Amniotic stem cell (primary cell): ENCODE results near the gene CFAP161.

Experiments
- DNase-seq: peaks from one replicate; lab custom pipeline; 2025; lab: John Stamatoyannopoulos, UW

Gene CFAP161

DNA sequence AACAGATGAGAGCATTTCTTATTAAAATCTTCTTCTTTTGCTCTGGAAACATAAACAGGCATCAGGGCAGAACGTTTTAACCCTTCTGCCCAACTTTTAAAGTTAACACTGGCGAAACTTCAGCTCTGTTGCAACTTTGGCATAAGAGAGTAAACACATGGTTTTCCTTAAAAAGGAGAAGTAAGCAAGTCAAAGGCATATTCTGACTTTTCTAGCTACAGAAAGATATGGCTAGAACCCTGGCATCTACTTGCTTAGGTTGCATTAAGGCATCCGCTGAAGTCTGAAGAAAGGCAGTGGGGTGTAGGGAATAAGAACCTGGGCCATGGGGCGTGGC, 49.3 kb downstream of the CFAP161 start:
- DNase-seq: no peak

DNA sequence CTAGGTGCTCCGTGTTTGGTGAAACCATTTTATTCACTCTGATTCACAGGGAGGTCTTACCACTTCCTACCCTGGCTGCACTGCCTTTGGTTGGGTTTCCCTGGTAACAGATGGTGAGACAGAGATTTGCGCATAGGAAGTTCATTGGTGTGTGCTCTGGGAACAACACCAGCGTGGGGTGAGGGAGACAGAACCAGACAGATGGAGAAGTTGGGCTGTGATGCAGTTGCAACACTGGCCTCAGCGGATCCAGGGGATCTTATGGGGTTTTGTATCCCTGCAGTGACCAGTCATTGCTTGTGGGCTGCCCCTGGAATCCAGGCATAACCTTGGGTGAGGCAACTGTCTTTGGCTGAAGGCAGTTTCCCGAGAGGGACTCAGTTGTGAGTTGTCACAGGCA, 50.1 kb downstream of the CFAP161 start:
- DNase-seq: no peak

DNA sequence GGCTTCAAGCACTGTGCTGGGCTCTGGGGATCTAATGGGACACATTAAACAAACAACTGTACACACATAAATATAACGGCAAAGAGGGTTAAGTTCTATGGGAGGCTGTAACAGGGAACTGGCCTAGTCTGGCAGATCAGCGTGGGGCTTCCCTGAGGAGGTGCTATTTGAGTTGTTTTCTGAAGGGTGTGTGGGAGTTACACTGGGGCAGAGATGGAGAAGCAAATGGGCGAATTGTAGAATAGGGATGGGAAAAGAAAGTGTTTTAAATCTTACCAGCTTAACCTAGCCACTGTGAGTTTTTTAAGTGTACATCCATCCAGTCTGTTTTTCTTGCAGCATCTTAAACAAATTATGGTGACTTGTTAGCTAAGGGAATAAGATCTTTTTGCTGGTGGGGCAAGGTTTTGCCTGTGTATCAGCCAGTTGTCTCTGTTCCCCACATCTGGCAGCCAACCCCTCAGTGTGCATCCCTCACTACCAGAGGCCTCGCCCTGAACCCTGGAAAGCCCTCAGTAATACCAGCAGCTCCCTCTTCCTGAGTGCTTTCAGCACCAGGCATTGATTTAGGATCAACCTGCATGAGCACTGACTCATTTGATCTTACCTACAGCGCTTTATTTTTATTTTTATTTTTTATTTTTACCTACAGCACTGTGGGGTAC, 51.7 kb downstream of the CFAP161 start:
- DNase-seq: no peak

DNA sequence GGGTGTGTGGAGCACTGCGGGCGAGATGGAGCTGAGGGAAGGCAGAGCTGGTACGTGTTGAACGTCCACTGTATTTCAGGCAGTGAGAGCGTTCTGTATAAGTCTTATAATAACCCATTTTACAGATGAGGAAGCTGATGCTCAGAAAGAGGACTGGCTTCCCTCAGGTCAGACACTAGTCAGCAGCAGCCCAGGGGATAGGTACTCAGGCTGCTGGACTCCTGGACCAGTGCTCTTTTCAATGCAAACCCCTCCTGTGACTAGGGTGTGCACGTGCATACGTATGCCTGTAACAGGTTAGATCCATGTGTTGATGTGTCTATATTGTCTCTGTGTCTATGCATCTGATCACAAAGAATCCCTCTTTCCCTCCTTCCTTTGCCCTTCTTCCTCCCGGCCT, 54.3 kb downstream of the CFAP161 start:
- no peak for DNase-seq

DNA sequence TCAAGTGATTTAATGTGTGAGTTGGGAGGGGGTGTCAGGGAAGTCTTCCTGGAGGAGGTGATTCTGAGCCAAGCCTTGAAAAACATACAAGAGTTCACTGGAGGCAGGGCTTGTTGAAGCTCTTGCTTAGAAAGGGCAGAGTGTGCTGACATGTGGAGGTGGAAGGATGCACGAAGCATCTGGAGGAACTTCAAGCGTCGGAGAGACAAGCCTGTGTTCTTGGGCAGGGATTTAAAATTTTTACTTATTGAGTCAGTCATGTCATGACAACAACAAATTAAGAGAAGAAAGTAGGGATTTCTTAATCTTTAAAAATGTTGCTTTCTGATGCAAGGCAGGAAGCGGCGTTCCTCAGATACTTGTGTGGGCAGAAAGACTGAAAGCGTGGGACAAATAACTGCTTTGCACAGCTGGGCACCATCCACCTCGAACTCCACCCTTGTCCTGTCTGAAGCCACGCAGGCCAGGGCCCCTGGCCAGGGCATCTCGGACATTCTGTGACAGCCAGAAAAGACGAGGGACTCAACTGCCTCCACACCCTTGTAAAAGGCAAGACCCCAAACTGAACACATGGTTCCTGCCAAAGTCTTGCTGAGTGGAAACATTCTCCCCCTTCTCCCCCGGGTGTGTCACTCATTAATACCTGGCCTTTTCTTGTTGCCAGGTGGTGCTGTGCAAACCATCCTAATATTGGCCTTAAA, 55.7 kb downstream of the CFAP161 start:
- DNase-seq: peak; percentile 77

DNA sequence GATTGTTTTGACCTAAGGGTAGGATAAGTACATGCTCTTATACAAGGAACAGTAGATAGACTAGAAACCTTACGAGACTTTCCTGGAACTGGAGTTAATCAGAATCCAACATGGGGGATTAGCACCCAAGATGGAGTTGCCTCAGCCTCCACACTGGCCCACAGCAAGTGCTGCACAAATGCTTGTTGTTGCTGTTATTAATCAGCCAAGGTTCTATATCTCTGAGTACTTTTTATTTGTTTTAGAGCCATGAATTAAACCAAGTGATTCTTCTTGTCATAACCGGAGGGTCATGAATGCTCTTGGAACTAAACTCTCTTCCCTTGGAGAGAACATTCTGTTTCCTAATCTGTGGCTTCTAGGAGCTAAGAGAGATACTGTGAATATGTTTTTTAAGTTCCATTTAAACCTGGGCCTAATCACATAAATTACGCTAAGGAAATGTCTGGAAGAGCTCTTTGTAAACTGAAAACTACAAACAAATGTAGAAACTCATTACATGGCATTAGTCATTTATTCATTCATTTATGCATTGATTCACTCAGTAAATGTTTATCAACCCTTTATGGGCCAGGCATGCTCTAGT, 56.9 kb downstream of the CFAP161 start:
- DNase-seq: no peak

DNA sequence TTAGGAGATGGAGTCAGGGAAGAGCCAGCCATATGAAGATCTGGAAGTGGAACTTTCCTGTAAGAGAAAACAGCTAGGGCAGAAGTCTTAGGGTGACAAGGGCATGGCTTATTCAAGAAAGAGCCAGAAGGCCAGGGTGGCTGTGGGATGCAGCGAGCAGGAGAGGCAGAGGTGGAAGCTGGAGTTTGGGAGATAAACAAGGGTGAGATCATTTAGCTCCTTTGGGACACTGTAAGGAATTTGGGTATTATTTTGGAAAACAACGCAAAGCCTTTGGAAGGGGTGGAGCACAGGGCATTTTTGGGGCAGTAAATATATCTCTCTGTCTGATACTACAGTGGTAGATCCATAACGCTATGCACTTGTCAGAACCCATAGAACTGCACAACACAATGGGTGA, 57.6 kb downstream of the CFAP161 start:
- DNase-seq: no peak

DNA sequence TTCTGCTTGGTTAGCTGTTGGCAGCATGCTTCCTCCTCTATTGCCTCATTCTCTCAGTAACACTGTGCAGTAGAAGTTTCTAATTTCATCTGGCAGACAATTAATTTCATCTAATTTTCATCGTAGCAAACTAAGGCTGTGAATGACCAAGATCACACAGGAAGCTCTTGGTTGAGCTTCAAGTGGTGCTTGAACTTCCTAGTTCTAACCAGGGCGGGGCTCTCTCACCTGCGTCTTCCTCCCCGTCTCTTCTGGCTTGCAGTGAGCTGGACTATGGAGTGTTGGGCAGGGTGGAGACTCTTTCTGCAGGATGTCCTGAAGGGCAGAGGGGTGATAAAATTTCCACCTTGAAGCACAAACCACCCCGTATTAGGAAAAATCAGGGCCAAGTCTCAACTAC, 60.7 kb downstream of the CFAP161 start:
- no peak for DNase-seq

DNA sequence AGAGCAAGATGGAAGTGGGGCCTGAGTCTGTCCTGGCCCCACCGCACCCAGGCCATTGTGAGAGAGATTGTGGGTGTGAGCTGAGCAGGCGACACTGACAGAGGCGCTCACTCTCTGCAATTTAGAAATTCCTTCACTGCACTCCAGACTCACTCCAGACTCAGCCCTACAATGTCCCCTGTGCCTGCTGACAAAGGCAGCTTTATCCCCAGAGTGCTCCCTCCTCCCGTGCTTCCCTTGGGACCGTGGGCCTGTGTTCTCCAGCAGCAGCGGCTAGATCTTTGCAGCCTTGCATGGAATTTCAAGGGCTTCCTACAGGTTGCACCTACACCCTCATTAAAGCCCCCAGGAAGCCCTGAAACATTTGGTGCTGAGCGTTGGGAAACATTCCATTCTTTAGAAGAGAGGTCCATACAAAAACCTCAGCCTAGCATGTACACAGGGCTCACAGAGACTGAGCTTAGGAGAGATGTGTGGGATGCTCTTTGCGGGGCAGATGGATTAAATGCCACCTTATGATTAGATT, 61.3 kb downstream of the CFAP161 start:
- no peak for DNase-seq

DNA sequence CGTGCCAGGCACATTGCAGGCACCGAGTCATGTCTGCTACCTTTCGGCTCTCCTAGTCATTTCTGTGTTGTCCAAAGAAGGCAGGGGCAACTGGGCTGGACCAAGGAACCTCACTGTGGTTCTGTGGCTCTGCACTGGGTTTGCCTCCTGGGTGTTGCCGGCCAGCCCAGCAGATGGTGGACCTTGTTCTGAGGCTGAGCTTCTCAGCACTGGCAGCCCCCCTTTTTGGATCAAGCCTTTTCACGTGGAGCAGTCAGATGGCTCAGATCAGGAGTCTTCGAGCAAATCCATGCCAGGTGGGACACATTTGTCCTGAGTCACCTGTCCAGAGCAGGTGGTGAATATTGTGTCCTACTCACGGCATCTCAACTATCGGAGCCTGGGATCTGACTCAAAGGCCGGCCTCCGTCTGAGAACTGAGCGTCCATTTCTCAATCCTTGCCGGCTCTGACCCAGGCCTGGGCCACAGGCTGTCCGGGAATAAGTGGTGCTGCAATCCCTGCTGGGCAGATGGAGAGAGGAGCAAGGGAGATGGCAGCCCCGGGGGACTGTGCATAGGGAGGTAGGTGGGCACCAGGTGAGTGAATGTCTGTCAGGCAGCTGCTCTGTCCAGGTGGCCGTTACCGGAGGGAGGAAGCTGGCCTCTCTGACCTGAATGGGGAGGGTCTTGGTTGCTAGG, 62.6 kb downstream of the CFAP161 start, which contains the start of gene IL16:
TSS of gene IL16 (plus strand) at position 304 of the 679 bp plus-strand sequence. CDS start 28,521 bp downstream, outside the sequence.
- DNase-seq: no peak

DNA sequence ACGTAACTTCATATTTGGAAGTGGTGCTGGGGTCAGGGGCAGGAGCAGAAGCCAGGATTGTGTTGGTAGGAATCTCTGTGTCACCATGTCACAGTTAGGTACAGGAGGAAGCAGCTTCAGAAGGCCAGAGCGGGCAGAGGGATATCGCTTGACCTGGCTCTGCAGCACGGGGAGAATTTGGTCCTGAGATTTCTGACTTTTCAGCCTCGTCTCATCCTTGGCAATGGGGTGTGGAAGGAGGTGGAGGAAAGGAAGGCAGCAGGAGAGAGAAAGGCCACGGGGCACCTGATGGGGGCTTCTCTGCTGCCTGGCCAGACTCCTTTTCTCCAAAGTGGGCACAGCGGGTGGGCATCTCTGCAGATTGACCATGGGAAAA, 63.2 kb downstream of the CFAP161 start:
- no peak for DNase-seq

DNA sequence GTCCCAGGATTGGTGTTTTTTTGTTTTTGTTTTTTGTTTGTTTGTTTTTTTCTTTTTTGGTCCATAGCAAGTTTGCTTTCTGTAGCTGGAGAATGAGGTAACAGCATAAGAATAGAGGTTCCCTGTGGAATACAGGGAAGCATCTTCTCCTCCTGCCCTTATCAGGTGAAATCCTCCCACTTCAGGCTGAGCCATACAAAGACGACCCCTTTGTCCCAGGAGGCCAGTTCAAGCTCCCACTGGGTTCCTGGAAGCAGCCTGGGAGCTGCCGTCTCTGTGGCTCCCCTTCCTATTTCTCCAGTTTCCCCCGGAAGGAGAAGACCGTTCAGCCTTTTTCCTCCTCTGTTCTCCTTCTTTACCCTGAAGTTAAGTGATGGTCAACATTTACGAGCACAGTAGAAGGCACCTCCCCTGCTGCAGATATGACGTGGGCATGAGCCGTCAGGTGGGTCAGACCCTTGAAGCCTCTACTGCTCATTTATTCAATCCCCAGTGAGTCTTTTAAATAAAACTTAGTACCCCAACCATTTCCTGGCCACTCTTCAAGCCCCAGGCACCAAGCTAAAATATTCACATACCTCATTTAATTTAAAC, 63.7 kb downstream of the CFAP161 start:
- DNase-seq: no peak
